OCI-LY3 (cell line): ENCODE measurements around the gene MAP1LC3B2.

ENCODE experiments used
- CTCF ChIP-seq: fragments of 200-600, 300-600 bp; sonication (generic); IDR thresholded peaks from 2 replicates; pipeline ENCODE4 v1.5.1; 2014; ENCODE audit warnings: antibody characterized with exemption, low read length, low read depth
- EZH2phosphoT487 ChIP-seq: fragments of 200-600 bp; shearing (Covaris generic); IDR thresholded peaks from 2 replicates; pipeline ENCODE4 v1.6.1; 2018; ENCODE audit warnings: antibody characterized with exemption, mixed run types, low read depth

DNA sequence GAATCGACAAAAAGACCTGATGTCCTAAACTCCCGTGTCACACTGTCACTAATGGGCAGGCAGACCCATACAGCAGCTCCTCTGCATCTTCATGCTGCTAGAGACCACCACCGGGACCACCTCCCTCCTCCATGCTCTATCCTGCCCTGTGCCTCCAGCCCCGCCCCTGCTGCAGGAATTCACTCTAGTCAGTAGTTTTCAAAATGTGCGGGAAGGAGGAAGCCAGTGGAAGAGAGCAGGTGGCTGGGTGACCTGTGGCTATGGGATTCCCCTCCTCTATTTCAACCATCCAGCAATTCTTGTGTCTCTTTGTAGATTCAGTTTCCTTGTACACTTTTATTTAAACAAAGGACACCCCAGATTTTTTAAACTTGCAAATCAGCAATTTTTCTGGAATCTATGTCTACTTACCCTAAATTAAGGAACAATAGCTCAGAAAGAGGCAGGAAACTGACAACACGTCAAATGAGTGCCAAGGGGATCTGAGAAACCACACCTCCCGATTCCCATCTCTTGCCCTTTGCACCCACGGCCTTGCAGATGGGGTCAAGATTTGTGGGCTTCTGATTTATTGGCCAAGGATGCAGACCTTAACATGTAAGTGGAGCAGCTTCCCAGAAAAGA is 20.4 kb upstream of the MAP1LC3B2 start:
- TF ChIP-seq CTCF = no peak
- TF ChIP-seq EZH2phosphoT487 = no peak
